Nephron (organoid): ENCODE data around the gene CTSA.

ENCODE experiments used
- H3K27ac Mint-ChIP-seq, 3 experiments: 2 replicates each; pipeline ENCODE4 v1.8.0; 2020; ENCODE audit warnings: mixed read lengths in 3 of 3, mild to moderate bottlenecking in 2 of 3, moderate library complexity in 1 of 3
- H3K27me3 Mint-ChIP-seq: 2 replicates; pipeline ENCODE4 v1.8.0; 2021; ENCODE audit warnings: low read depth, mild to moderate bottlenecking, moderate library complexity, mixed read lengths
- H3K36me3 Mint-ChIP-seq: 2 replicates; pipeline ENCODE4 v1.8.0; 2020; ENCODE audit warnings: low read depth, mixed read lengths
- H3K4me1 Mint-ChIP-seq: 2 replicates; pipeline ENCODE4 v1.8.0; 2020; ENCODE audit warnings: mixed read lengths
- H3K4me3 Mint-ChIP-seq, 3 experiments: 2 replicates each; pipeline ENCODE4 v1.8.0; 2020; ENCODE audit warnings: mild to moderate bottlenecking in 3 of 3, mixed read lengths in 3 of 3, moderate library complexity in 2 of 3
- H3K9me3 Mint-ChIP-seq: 2 replicates; pipeline ENCODE4 v1.8.0; 2020; ENCODE audit warnings: mixed read lengths
- CTCF ChIP-seq, 3 experiments: fragments of 200-600 bp; sonication (generic); IDR thresholded peaks; one replicate each; pipeline ENCODE4 v1.5.0; 2021; ENCODE audit warnings: antibody characterized with exemption in 3 of 3; ENCODE audit not compliant: unreplicated experiment in 3 of 3

The CTSA gene

DNA sequence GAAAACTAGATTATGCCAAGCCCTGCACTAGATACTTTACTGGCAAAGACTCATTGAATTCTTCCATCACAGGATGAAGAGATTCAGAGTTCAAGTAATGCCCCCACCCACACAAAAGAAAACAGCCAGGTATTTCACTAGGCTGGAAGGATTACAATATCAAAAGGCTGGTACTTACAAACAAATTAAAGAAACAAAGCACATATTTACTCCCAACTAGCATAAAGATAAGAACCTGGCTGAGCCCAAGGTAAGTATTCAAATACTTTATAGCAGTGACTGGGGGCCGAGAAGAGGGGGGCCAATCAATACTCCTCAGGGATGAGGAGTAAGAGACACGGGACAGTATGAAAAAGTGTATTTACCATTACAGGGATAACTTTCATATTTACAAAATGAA, 37.7 kb upstream of the CTSA start:
- no peak for TF ChIP-seq CTCF (IDR thresholded peaks at IDR 0.05; ENCODE audit: unreplicated experiment in 3 of 3)
- H3K9me3 Mint-ChIP-seq: no peaks in the 10 kb centered on the region
- H3K27me3 Mint-ChIP-seq: no peaks in the 10 kb centered on the region
- peaks cover 32% of the 10 kb centered on the region for H3K4me1 Mint-ChIP-seq
- H3K36me3 Mint-ChIP-seq: peaks cover 22% of the 10 kb centered on the region
- no peak overlapping the region for H3K27ac Mint-ChIP-seq
- H3K4me3 Mint-ChIP-seq: peak overlapping the region; percentile 52 to 76 (median 53)

GRCh38 chr20:45857114-45857881, 33.8 kb upstream of the CTSA start, which contains the start of the genes ACOT8 and ZSWIM3:
TSS of gene ACOT8 (minus strand) at chr20:45857392. CDS start at chr20:45857315, 77 bp downstream.
TSS of gene ZSWIM3 (plus strand) at chr20:45857614. CDS start at chr20:45857826, 212 bp downstream.
- TF ChIP-seq CTCF (IDR thresholded peaks at IDR 0.05; ENCODE audit: unreplicated experiment in 3 of 3): no peak
- Mint-ChIP-seq H3K9me3 (no peaks in the 10 kb centered on the region), H3K27ac (peak within 1 kb of the TSS; percentile 89 to 97 (median 92)), H3K4me3 (peak within 1 kb of the TSS; percentile 93 to 95 (median 94)), H3K27me3 (no peaks in the 10 kb centered on the region), H3K36me3 (peaks cover 6% of the 10 kb centered on the region), H3K4me1 (peaks cover 49% of the 10 kb centered on the region)

DNA sequence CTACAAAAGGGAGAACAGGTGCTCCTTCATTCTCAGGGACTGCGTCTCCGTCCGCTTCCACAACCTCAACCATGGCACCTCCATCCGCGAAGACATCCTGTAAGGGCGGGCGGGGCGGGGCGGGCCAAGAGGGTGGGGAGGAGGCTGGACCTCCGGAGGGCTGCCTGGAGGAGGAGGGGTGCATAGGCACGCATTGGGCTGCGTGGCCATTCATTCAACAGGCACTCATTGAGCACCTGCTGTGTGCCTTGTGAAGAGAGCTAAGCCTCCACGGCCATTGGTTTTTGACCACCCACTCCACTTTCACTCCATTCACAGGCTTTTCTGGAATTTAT, 33.3 kb upstream of the CTSA start:
- Mint-ChIP-seq H3K4me3 (peak overlapping the region; percentile 93 to 95 (median 94)), H3K36me3 (peaks cover 5% of the 10 kb centered on the region), H3K9me3 (no peaks in the 10 kb centered on the region), H3K27me3 (no peaks in the 10 kb centered on the region), H3K27ac (peak overlapping the region; percentile 89 to 97 (median 92)), H3K4me1 (peaks cover 49% of the 10 kb centered on the region)
- TF ChIP-seq CTCF (IDR thresholded peaks at IDR 0.05; ENCODE audit: unreplicated experiment in 3 of 3): no peak

GRCh38 chr20:45859916-45860315, 31.2 kb upstream of the CTSA start:
- Mint-ChIP-seq H3K4me1 (peaks cover 39% of the 10 kb centered on the region), H3K27ac (no peak overlapping the region), H3K4me3 (no peak overlapping the region), H3K9me3 (no peaks in the 10 kb centered on the region), H3K36me3 (no peaks in the 10 kb centered on the region), H3K27me3 (no peaks in the 10 kb centered on the region)
- no peak for TF ChIP-seq CTCF (IDR thresholded peaks at IDR 0.05; ENCODE audit: unreplicated experiment in 3 of 3)

- peak overlapping the region in 1 of 3 experiments; percentile 17 for H3K27ac Mint-ChIP-seq
- no peak for TF ChIP-seq CTCF (IDR thresholded peaks at IDR 0.05; ENCODE audit: unreplicated experiment in 3 of 3)
- peaks cover 35% of the 10 kb centered on the region for H3K4me1 Mint-ChIP-seq
- no peaks in the 10 kb centered on the region for H3K27me3 Mint-ChIP-seq
- no peaks in the 10 kb centered on the region for H3K36me3 Mint-ChIP-seq
- peak overlapping the region; percentile 38 to 73 (median 50) for H3K4me3 Mint-ChIP-seq
- H3K9me3 Mint-ChIP-seq: no peaks in the 10 kb centered on the region
Observed at GRCh38 chr20:45860560-45861220, 30.4 kb upstream of the CTSA start.
